SK-N-SH (cell line): ENCODE measurements around the gene TRIP11. TPM values are rescaled to one million over a fixed set of nuclear protein-coding genes. Genes with fewer than 3 reads are reported as not detected.

Experiments used
- CTCF ChIA-PET: fragments of 300-600, 350-600 bp; formaldehyde crosslinking; extraction: SDS; loops from one replicate; lab custom pipeline; 2021; lab: Yijun Ruan, JAX
- POLR2A ChIA-PET: fragments of 350-600 bp; sonication (Branson Sonifier 250); formaldehyde crosslinking; extraction: SDS; loops from one replicate; lab custom pipeline; 2020; ENCODE audit warnings: antibody characterized with exemption, inconsistent platforms; lab: Yijun Ruan, JAX
- DNase-seq: peaks from one replicate; pipeline ENCODE4 v3.0.0; 2012
- H2AFZ ChIP-seq: fragments of 200-600 bp; sonication (generic); 2 replicates; pipeline ENCODE4 v1.8.1; 2016; ENCODE audit warnings: antibody characterized with exemption, mild to moderate bottlenecking, low read depth
- H3F3A ChIP-seq: fragments of 200-600 bp; sonication (generic); replicated peaks from 2 replicates; pipeline ENCODE3; 2016; ENCODE audit warnings: antibody characterized with exemption, mild to moderate bottlenecking; ENCODE audit not compliant: insufficient read depth
- H3K27ac ChIP-seq, 2 experiments: fragments of 200-500 bp in 1 of 2; fragments of 200-600 bp in 1 of 2; sonication (Bioruptor generic) in 1 of 2; sonication (generic), shearing (Covaris generic) in 1 of 2; 2 replicates each; pipeline versions ENCODE4 v1.5.1 to v1.6.1; 2014 to 2016; ENCODE audit warnings: low read depth in 2 of 2, inconsistent platforms in 1 of 2, low read length in 1 of 2, mild to moderate bottlenecking in 1 of 2, mixed read lengths in 1 of 2
- H3K27me3 ChIP-seq: fragments of 200-600 bp; sonication (generic), shearing (Covaris generic); 2 replicates; pipeline ENCODE4 v1.6.1; 2016; ENCODE audit warnings: mixed run types; ENCODE audit not compliant: insufficient read depth
- H3K36me3 ChIP-seq, 2 experiments: fragments of 200-500 bp in 1 of 2; fragments of 200-600 bp in 1 of 2; sonication (Bioruptor generic) in 1 of 2; sonication (generic) in 1 of 2; replicated peaks in 1 of 2; 2 replicates each; pipeline versions ENCODE3 to v1.5.1; 2014 to 2016; ENCODE audit warnings: low read length in 1 of 2, mild to moderate bottlenecking in 1 of 2; ENCODE audit not compliant: insufficient read depth in 2 of 2, control insufficient read depth in 1 of 2
- H3K4me1 ChIP-seq, 2 experiments: fragments of 200-500 bp in 1 of 2; fragments of 200-600 bp in 1 of 2; sonication (Bioruptor generic) in 1 of 2; sonication (generic), shearing (Covaris generic) in 1 of 2; 2 replicates each; pipeline versions ENCODE4 v1.5.1 to v1.6.1; 2014 to 2016; ENCODE audit warnings: low read depth in 1 of 2, low read length in 1 of 2, mixed run types in 1 of 2; ENCODE audit not compliant: insufficient read depth in 2 of 2, control insufficient read depth in 1 of 2
- H3K4me2 ChIP-seq: fragments of 200-600 bp; sonication (generic), shearing (Covaris generic); 2 replicates; pipeline ENCODE4 v1.6.1; 2017; ENCODE audit warnings: mixed run types
- H3K4me3 ChIP-seq, 2 experiments: fragments of 200-500 bp in 1 of 2; fragments of 200-600 bp in 1 of 2; sonication (Bioruptor generic) in 1 of 2; sonication (generic), shearing (Covaris generic) in 1 of 2; 2 replicates each; pipeline versions ENCODE4 v1.5.1 to v1.8.1; 2014 to 2016; ENCODE audit warnings: low read depth in 2 of 2, inconsistent platforms in 1 of 2, low read length in 1 of 2, mild to moderate bottlenecking in 1 of 2, mixed read lengths in 1 of 2, moderate library complexity in 1 of 2
- H3K79me2 ChIP-seq: fragments of 200-600 bp; sonication (generic); 2 replicates; pipeline ENCODE4 v1.8.1; 2017; ENCODE audit warnings: mild to moderate bottlenecking; ENCODE audit not compliant: insufficient read depth
- H3K9ac ChIP-seq: fragments of 200-600 bp; sonication (generic); 2 replicates; pipeline ENCODE4 v1.6.1; 2017; ENCODE audit warnings: mixed run types
- H3K9me2 ChIP-seq: fragments of 200-600 bp; sonication (generic); 2 replicates; pipeline ENCODE4 v1.6.1; 2017; ENCODE audit warnings: mixed run types
- H3K9me3 ChIP-seq: fragments of 200-600 bp; sonication (generic); 2 replicates; pipeline ENCODE4 v1.6.1; 2017; ENCODE audit warnings: mixed run types, mild to moderate bottlenecking, moderate library complexity
- H4K20me1 ChIP-seq: fragments of 200-600 bp; sonication (generic); 2 replicates; pipeline ENCODE4 v1.6.1; 2017; ENCODE audit warnings: mild to moderate bottlenecking, mixed run types; ENCODE audit not compliant: insufficient read depth
- EZH2phosphoT487 ChIP-seq: fragments of 200-600 bp; sonication (generic); IDR thresholded peaks from 2 replicates; pipeline ENCODE4 v1.6.1; 2017; ENCODE audit warnings: low read depth, mixed run types, mild to moderate bottlenecking, antibody characterized with exemption, moderate library complexity, borderline replicate concordance
- POLR2AphosphoS5 ChIP-seq: IDR thresholded peaks from 2 replicates; pipeline ENCODE4 v1.6.1; 2012; ENCODE audit warnings: low read depth, low read length
- RCOR1 ChIP-seq: fragments of 150-350 bp; IDR thresholded peaks from 2 replicates; pipeline ENCODE4 v1.6.1; 2017; ENCODE audit warnings: antibody characterized with exemption, low read length
- SIN3A ChIP-seq: IDR thresholded peaks from 2 replicates; pipeline ENCODE4 v1.6.1; 2012; ENCODE audit warnings: low read depth, mild to moderate bottlenecking, low read length, moderate library complexity, borderline replicate concordance
- SMC3 ChIP-seq: IDR thresholded peaks from 2 replicates; pipeline ENCODE4 v1.6.1; 2012; ENCODE audit warnings: low read depth, low read length, improper control_type of control experiment
- TCF12 ChIP-seq: IDR thresholded peaks from 2 replicates; pipeline ENCODE4 v1.4.0; 2012
- TEAD4 ChIP-seq: IDR thresholded peaks from 2 replicates; pipeline ENCODE4 v1.4.0; 2012; ENCODE audit warnings: mild to moderate bottlenecking, borderline replicate concordance; ENCODE audit not compliant: insufficient read depth
- ZBTB33 ChIP-seq: IDR thresholded peaks from 2 replicates; pipeline ENCODE4 v1.4.0; 2012; ENCODE audit warnings: low read depth, borderline replicate concordance
- WGBS: methylation state at CpG from one replicate; pipeline ENCODE4 v1.1.6; 2017; ENCODE audit warnings: low lambda C conversion rate; 5-methylcytosine and 5-hydroxymethylcytosine counted together
- polyA plus RNA-seq, 3 experiments: library from polyadenylated mRNA; depleted of rRNA; stranded (reverse); fragments of >200 nt; gene quantifications; 2 replicates each; pipeline ENCODE4 v1.2.3, GENCODE V29; 2012
- TF ChIP-seq, protein P1 (sequence below): IDR thresholded peaks from 2 replicates; pipeline ENCODE4 v1.4.0; 2012; ENCODE audit warnings: low read depth
- TF ChIP-seq, protein P2 (sequence below): IDR thresholded peaks from 2 replicates; pipeline ENCODE4 v1.4.0; 2012; ENCODE audit warnings: low read depth, borderline replicate concordance

Gene TRIP11
- polyA plus RNA-seq, 1 of the 3 experiments (the other 2 are of a cell fraction), result 4.6 TPM

DNA sequence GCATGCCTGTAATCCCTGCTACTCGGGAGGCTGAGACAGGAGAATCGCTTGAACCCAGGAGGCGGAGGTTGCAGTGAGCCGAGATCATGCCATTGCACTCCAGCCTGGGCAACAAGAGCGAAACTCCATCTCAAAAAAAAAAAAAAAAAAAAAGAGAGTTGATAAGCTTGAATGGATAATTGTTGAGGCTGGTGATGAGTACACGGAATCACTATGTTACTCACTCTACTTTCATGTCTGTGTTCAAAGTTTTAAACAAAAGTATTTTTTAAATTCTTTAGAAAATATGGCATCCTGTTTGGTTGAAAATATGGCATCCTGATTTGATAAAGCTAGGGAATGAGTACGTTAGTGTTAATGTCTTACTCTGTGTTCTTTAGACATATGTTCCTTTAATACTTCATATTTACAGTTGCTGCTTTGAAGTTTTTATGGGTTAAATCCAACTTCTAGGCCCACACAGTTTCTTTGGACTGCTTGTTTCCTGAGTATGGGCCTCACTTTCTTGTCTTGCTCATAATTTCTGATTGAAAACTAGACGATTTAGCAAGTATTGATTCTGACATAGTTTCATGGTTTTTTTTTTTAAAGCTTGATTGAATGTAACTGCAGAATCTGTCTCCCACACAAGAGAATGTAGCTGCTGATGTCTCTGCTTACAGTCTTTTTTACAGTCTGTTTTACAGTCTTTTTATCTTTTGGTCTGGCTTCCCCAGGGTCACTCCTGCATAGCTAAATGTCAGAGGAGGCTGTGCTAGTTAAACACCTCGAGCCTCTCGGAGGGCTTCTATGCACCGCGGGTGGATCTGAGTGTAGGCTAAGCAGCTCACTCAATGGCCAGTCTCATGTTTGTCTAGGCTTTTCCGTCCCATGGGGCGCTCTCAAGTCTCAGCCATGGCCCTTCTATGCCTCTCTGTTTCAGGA is 78.3 kb downstream of the TRIP11 start:
- Histone ChIP-seq H3K9me2 (no peaks in the 10 kb centered on the region), H3K4me2 (no peak overlapping the region), H3K9ac (no peak overlapping the region), H3K79me2 (no peaks in the 10 kb centered on the region), H3K36me3 (peaks cover 0 to 5% of the 10 kb centered on the region in 2 experiments), H4K20me1 (no peaks in the 10 kb centered on the region), H3K4me3 (no peak overlapping the region), H2AFZ (no peak overlapping the region), H3K27me3 (no peaks in the 10 kb centered on the region), H3K4me1 (no peaks in the 10 kb centered on the region), H3K9me3 (no peaks in the 10 kb centered on the region), H3F3A (peaks cover 4% of the 10 kb centered on the region), H3K27ac (no peak overlapping the region)
- no peak for DNase-seq
- TF ChIP-seq, protein P1, sequence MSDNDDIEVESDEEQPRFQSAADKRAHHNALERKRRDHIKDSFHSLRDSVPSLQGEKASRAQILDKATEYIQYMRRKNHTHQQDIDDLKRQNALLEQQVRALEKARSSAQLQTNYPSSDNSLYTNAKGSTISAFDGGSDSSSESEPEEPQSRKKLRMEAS, result no peak
- TF ChIP-seq RCOR1 (no peak), POLR2AphosphoS5 (no peak), SIN3A (no peak), SMC3 (no peak), ZBTB33 (no peak)
- TF ChIP-seq, protein P2, sequence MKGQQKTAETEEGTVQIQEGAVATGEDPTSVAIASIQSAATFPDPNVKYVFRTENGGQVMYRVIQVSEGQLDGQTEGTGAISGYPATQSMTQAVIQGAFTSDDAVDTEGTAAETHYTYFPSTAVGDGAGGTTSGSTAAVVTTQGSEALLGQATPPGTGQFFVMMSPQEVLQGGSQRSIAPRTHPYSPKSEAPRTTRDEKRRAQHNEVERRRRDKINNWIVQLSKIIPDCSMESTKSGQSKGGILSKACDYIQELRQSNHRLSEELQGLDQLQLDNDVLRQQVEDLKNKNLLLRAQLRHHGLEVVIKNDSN, result no peak
- CTCF ChIA-PET, result interaction anchor here (1.0 kb wide), 1 partner anchor 14 kb away, joined by 3 read pairs; no protein-coding TSS in a partner anchor
- POLR2A ChIA-PET, result no interaction called here
- WGBS, result 79% methylated on average over 14 of the region's 14 CpGs

GRCh38 chr14:91957876-91958313 is 82.0 kb downstream of the TRIP11 start:
- DNase-seq, result no peak
- no peaks in the 10 kb centered on the region for H3K9me3 ChIP-seq
- no peaks in the 10 kb centered on the region for H3F3A ChIP-seq
- TF ChIP-seq TCF12 (no peak), TEAD4 (no peak), ZBTB33 (no peak), EZH2phosphoT487 (no peak), SMC3 (no peak)
- H3K79me2 ChIP-seq, result no peaks in the 10 kb centered on the region
- H3K36me3 ChIP-seq, result no peaks in the 10 kb centered on the region
- H3K9ac ChIP-seq, result no peak overlapping the region
- H2AFZ ChIP-seq, result no peak overlapping the region
- no peaks in the 10 kb centered on the region for H3K4me1 ChIP-seq
- WGBS, result 67% methylated on average over 9 of the region's 9 CpGs
- no peak overlapping the region for H3K4me3 ChIP-seq
- H3K27me3 ChIP-seq, result no peaks in the 10 kb centered on the region
- POLR2A ChIA-PET, result no interaction called here
- CTCF ChIA-PET, result interaction anchor here (2.0 kb wide), 1 partner anchor 21 kb away, joined by 4 read pairs; no protein-coding TSS in a partner anchor
- H3K9me2 ChIP-seq, result no peaks in the 10 kb centered on the region
- H3K27ac ChIP-seq, result no peak overlapping the region
- no peak overlapping the region for H3K4me2 ChIP-seq
- H4K20me1 ChIP-seq, result no peaks in the 10 kb centered on the region
